Transverse colon (tissue), 4 donors: ENCODE results near the gene OCA2. TPM values are rescaled to one million over a fixed set of nuclear protein-coding genes. Genes with fewer than 3 reads are reported as not detected.

Source experiments
- DNase-seq: peaks from one replicate; pipeline ENCODE4 v3.0.0-alpha.2; 2019
- H3K27ac ChIP-seq, 4 donors: fragments of 200-600 bp; sonication (generic); 2 replicates each; pipeline ENCODE4 v1.5.1; 2016 to 2018; ENCODE audit warnings: inconsistent platforms in 4 of 4
- H3K27me3 ChIP-seq: fragments of 200-600 bp; sonication (generic); 2 replicates; pipeline ENCODE4 v1.5.1; 2017; ENCODE audit warnings: inconsistent platforms
- H3K36me3 ChIP-seq, 4 donors: fragments of 200-600 bp; sonication (generic); 2 replicates each; pipeline ENCODE4 v1.5.1; 2017 to 2019; ENCODE audit warnings: inconsistent platforms in 4 of 4
- H3K4me1 ChIP-seq, 4 donors: fragments of 200-600 bp; sonication (generic); 2 replicates each; pipeline ENCODE4 v1.5.1; 2017 to 2020; ENCODE audit warnings: inconsistent platforms in 4 of 4
- H3K4me3 ChIP-seq, 4 donors: fragments of 200-600 bp; sonication (generic); 1 replicate in 1 of 4; 2 replicates in 3 of 4; pipeline versions ENCODE4 v1.5.1 to v1.6.1; 2017 to 2019; ENCODE audit warnings: inconsistent platforms in 4 of 4
- H3K9me3 ChIP-seq, 2 donors: fragments of 200-600 bp; sonication (generic); 2 replicates each; pipeline ENCODE4 v1.5.1; 2017 to 2019; ENCODE audit warnings: inconsistent platforms in 2 of 2
- EP300 ChIP-seq: sonication (generic); formaldehyde crosslinking; IDR thresholded peaks from one replicate; pipeline ENCODE4 v1.6.1; 2017; ENCODE audit warnings: antibody characterized with exemption, low read depth
- POLR2A ChIP-seq: fragments of 450-650 bp; IDR thresholded peaks from one replicate; pipeline ENCODE4 v1.6.1; 2016; ENCODE audit warnings: antibody characterized with exemption, mild to moderate bottlenecking, moderate library complexity
- POLR2AphosphoS5 ChIP-seq, 3 donors: sonication (generic); formaldehyde crosslinking; IDR thresholded peaks; one replicate each; pipeline ENCODE4 v1.6.1; 2016; ENCODE audit warnings: antibody characterized with exemption in 3 of 3
- whole genome bisulfite sequencing, 2 donors: methylation state at CpG; one replicate each; pipeline ENCODE4 v1.1.5; 2018; ENCODE audit warnings: low coverage in 1 of 2; 5-methylcytosine and 5-hydroxymethylcytosine counted together
- in situ Hi-C, 4 donors: fragments of 200-750 bp; cut with MboI; loops; one replicate each; pipeline versions ENCODE4 v1.15.0 to v1.15.1; 2017; ENCODE audit warnings: low sequenced_read_pairs in 3 of 4, low pct_ligation_motif_present in 1 of 4, low pct_unique_long_range_greater_than_20kb in 1 of 4
- intact Hi-C: fragments of 100-400 bp; cut with DNase I; formaldehyde crosslinking; loops from one replicate; pipeline ENCODE4 v1.15.1; 2023; ENCODE audit warnings: low total_unique reads
- total RNA-seq, 4 donors: library from RNA; depleted of rRNA; stranded (reverse); fragments of >200 nt; gene quantifications; one replicate each; pipeline ENCODE4 v1.1.0, GENCODE V29; 2016
- TF ChIP-seq, protein P1 (sequence below), 5 experiments: fragments of 200-600 bp in 3 of 5; fragments of 450-650 bp in 2 of 5; sonication (generic) in 3 of 5; IDR thresholded peaks; 1 replicate in 2 of 5; 2 replicates in 3 of 5; pipeline ENCODE4 v1.5.1; 2016 to 2017; ENCODE audit warnings: antibody characterized with exemption in 5 of 5, inconsistent platforms in 3 of 5, mild to moderate bottlenecking in 2 of 5, moderate library complexity in 1 of 5

Gene OCA2
- total RNA-seq, 4 donors from 2014 or later: 1.4 to 1.9 TPM; not detected in 2

DNA sequence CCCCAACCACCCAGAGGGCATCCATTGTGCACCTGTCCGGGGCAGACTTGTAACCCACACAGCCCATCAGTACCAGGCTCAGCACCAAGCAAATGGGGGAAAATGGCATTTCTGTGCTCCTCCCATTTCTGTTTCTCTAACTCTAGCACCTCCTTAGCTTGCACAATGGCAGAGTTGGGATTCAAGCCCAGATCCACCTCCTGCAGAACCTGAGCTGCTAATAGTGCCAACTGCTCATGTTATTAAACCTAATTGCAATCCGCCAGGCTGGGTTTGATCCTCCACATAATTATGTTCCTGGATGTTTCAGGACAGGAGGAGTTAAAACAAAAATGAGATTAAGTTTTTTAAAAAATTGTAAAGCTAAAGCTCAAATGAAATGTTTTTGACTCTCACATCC is 235.0 kb downstream of the OCA2 start:
- Histone ChIP-seq H3K4me1 (no peaks in the 10 kb centered on the region), H3K27ac (no peak overlapping the region), H3K9me3 (no peaks in the 10 kb centered on the region), H3K27me3 (no peaks in the 10 kb centered on the region), H3K4me3 (no peak overlapping the region), H3K36me3 (no peaks in the 10 kb centered on the region)
- 82 to 100% methylated on average over 1 to 2 of the region's 2 CpGs for WGBS, 2 donors
- no peak for DNase-seq
- intact Hi-C loops (no loop called here), in situ Hi-C loops (no loop called here)
- TF ChIP-seq EP300 (no peak), POLR2A (no peak), POLR2AphosphoS5 (IDR thresholded peaks at IDR 0.05) (no peak)
- TF ChIP-seq, protein P1, sequence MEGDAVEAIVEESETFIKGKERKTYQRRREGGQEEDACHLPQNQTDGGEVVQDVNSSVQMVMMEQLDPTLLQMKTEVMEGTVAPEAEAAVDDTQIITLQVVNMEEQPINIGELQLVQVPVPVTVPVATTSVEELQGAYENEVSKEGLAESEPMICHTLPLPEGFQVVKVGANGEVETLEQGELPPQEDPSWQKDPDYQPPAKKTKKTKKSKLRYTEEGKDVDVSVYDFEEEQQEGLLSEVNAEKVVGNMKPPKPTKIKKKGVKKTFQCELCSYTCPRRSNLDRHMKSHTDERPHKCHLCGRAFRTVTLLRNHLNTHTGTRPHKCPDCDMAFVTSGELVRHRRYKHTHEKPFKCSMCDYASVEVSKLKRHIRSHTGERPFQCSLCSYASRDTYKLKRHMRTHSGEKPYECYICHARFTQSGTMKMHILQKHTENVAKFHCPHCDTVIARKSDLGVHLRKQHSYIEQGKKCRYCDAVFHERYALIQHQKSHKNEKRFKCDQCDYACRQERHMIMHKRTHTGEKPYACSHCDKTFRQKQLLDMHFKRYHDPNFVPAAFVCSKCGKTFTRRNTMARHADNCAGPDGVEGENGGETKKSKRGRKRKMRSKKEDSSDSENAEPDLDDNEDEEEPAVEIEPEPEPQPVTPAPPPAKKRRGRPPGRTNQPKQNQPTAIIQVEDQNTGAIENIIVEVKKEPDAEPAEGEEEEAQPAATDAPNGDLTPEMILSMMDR (IDR thresholded peaks at IDR 0.05): no peak

DNA sequence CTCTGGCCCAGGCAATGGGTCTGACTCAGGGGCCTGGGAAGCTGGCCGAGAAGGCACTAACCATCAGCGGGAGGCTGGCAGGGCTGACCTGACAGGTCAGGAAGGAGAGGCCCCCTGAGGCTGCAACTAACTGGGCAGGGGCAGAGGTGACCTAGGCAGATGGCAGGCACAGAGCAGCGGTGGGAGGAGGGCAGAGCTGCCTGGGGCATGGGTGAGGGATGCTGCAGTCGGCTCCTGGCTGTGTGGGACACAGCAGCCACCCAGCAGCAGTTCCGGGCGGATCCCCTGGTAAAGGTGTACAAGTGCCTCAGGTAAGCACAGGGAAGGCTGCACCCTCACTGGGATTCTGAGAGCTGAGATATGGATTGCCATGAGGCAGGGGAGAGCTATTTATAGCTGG is 236.1 kb downstream of the OCA2 start:
- peaks cover 0 to 3% of the 10 kb centered on the region in 2 donors for H3K9me3 ChIP-seq
- no peak for DNase-seq
- H3K4me3 ChIP-seq: no peak overlapping the region
- in situ Hi-C loops: no loop called here
- no peaks in the 10 kb centered on the region for H3K36me3 ChIP-seq
- no peaks in the 10 kb centered on the region for H3K27me3 ChIP-seq
- H3K4me1 ChIP-seq: no peaks in the 10 kb centered on the region
- no peak for TF ChIP-seq POLR2A
- TF ChIP-seq POLR2AphosphoS5 (IDR thresholded peaks at IDR 0.05): no peak
- TF ChIP-seq EP300: no peak
- TF ChIP-seq, protein P1 (IDR thresholded peaks at IDR 0.05): no peak
- intact Hi-C loops: no loop called here
- H3K27ac ChIP-seq: no peak overlapping the region
- WGBS, 2 donors: 60 to 85% methylated on average over 2 to 6 of the region's 6 CpGs

DNA sequence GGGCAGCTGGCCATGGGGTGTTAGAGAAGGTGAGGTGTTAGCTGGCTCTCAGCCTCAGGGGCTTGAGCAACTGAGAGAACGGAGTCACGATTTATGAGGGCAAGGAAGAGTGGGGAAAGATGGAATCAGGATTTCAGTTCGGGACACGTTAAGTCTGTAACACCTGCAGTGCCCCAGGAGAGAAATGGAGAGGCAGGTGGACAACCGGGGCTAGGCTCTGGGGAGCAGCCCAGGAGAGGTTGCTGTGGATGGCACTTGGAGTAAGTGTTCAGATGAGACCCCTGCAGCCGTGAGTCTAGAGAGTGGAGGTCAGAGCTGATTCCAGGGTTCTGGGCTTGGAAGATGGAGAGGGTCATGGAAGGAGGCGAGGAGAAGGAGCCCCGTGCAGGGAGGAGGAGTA is 237.9 kb downstream of the OCA2 start:
- Histone ChIP-seq H3K4me3 (no peak overlapping the region), H3K4me1 (no peaks in the 10 kb centered on the region), H3K27ac (no peak overlapping the region), H3K36me3 (no peaks in the 10 kb centered on the region), H3K9me3 (peaks cover 0 to 15% of the 10 kb centered on the region in 2 donors), H3K27me3 (no peaks in the 10 kb centered on the region)
- no peak for TF ChIP-seq POLR2AphosphoS5 (IDR thresholded peaks at IDR 0.05)
- TF ChIP-seq POLR2A: no peak
- TF ChIP-seq, protein P1 (IDR thresholded peaks at IDR 0.05): no peak
- TF ChIP-seq EP300: no peak
- 88 to 100% methylated on average over 4 to 8 of the region's 8 CpGs for WGBS, 2 donors
- no peak for DNase-seq
- in situ Hi-C loops: no loop called here
- intact Hi-C loops: no loop called here

DNA sequence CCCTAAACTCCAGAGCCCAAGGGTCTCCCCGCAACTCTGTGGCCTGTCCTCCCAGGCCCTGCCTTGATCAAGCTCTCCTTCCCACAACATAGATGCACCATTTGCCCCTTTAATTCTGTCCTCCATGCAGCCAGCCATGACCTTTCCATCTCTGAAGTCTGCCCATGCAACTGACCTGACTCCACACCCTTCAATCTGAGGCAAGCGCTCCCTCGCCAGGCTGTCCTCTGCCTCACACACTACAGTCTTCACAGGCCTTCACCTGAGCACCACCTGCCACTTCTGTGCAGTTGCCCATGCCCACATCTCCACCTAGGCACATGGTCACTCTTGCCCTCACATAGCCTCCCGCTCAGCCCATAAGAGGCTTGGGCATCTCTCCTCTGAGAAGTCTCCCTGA is 244.0 kb downstream of the OCA2 start:
- 89 to 97% methylated on average over 4 of the region's 4 CpGs for WGBS, 2 donors
- H3K4me1 ChIP-seq: no peaks in the 10 kb centered on the region
- no peak overlapping the region for H3K27ac ChIP-seq
- H3K36me3 ChIP-seq: no peaks in the 10 kb centered on the region
- no peak overlapping the region for H3K4me3 ChIP-seq
- intact Hi-C loops: no loop called here
- H3K9me3 ChIP-seq: peaks cover 4 to 15% of the 10 kb centered on the region in 2 donors
- TF ChIP-seq EP300 (no peak), POLR2AphosphoS5 (IDR thresholded peaks at IDR 0.05) (no peak), POLR2A (no peak)
- TF ChIP-seq, protein P1 (IDR thresholded peaks at IDR 0.05): no peak
- DNase-seq: no peak
- in situ Hi-C loops: no loop called here
- no peaks in the 10 kb centered on the region for H3K27me3 ChIP-seq
